ENCODE results near the gene ALK.

- TF ChIP-seq ZFP41 (tag by site-specific recombination; IDR thresholded peaks at IDR 0.05; ENCODE audit: borderline replicate concordance), result no peak
- TF ChIP-seq, protein P1, sequence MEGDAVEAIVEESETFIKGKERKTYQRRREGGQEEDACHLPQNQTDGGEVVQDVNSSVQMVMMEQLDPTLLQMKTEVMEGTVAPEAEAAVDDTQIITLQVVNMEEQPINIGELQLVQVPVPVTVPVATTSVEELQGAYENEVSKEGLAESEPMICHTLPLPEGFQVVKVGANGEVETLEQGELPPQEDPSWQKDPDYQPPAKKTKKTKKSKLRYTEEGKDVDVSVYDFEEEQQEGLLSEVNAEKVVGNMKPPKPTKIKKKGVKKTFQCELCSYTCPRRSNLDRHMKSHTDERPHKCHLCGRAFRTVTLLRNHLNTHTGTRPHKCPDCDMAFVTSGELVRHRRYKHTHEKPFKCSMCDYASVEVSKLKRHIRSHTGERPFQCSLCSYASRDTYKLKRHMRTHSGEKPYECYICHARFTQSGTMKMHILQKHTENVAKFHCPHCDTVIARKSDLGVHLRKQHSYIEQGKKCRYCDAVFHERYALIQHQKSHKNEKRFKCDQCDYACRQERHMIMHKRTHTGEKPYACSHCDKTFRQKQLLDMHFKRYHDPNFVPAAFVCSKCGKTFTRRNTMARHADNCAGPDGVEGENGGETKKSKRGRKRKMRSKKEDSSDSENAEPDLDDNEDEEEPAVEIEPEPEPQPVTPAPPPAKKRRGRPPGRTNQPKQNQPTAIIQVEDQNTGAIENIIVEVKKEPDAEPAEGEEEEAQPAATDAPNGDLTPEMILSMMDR (tag by site-specific recombination; IDR thresholded peaks at IDR 0.05), result no peak
- TF ChIP-seq ZBTB7A (tag by site-specific recombination; IDR thresholded peaks at IDR 0.05; ENCODE audit: low read depth), result no peak
Observed at GRCh38 chr2:29377788-29378187, 543.6 kb downstream of the ALK start.

Measured in HEK293 (cell line).